K562 treated with DMSO at 1 percent for 12 hours (cell line): ENCODE results near the gene NUDT12. TPM values are rescaled to one million over a fixed set of nuclear protein-coding genes. Genes with fewer than 3 reads are reported as not detected.

Source experiments
- total RNA-seq: library from RNA; unstranded; fragments of 300-600 nt; gene quantifications from 2 replicates; pipeline ENCODE4 v1.2.3, GENCODE V29; 2022; ENCODE audit not compliant: insufficient read depth

NUDT12 gene
- 2.0 and 5.8 TPM in 2 replicates for total RNA-seq

GRCh38 chr5:103562453-103563157, at the start of gene NUDT12:
Gene NUDT12 (minus strand): TSS chr5:103562789. CDS start chr5:103560248, 2,541 bp downstream.

